CD4-positive, CD25-positive, alpha-beta regulatory T cell (primary cell): Measurements from ENCODE around the gene TPM1. TPM values are rescaled to one million over a fixed set of nuclear protein-coding genes. Genes with fewer than 3 reads are reported as not detected.

ENCODE experiments used
- ATAC-seq, 2 donors: fragments of 150-1000 bp; cut with Tn5 transposase; one replicate each; pipeline ENCODE4 v1.10.0; 2021; ENCODE audit warnings: low read depth in 2 of 2, moderate number of reproducible peaks in 2 of 2, moderate library complexity in 1 of 2
- DNase-seq, 3 donors: peaks; one replicate each; pipeline versions ENCODE4 v3.0.0 to v3.0.0-alpha.2; 2012 to 2022; ENCODE audit warnings: mixed read lengths in 1 of 3
- H3K27ac ChIP-seq: one replicate; pipeline ENCODE4 v1.7.0; 2013; ENCODE audit warnings: mild to moderate bottlenecking, low read length; ENCODE audit not compliant: insufficient read depth, poor library complexity, severe bottlenecking
- H3K27me3 ChIP-seq: one replicate; pipeline ENCODE4 v1.7.0; 2013; ENCODE audit warnings: low read length; ENCODE audit not compliant: control insufficient read depth, insufficient read depth
- H3K36me3 ChIP-seq: one replicate; pipeline ENCODE4 v1.7.0; 2013; ENCODE audit warnings: mild to moderate bottlenecking, low read length, moderate library complexity; ENCODE audit not compliant: control insufficient read depth, insufficient read depth
- H3K4me1 ChIP-seq: 2 replicates; pipeline ENCODE4 v1.7.0; 2013; ENCODE audit warnings: mild to moderate bottlenecking, low read length; ENCODE audit not compliant: insufficient read depth, control insufficient read depth, poor library complexity, severe bottlenecking
- H3K4me3 ChIP-seq: one replicate; pipeline ENCODE4 v1.7.0; 2013; ENCODE audit warnings: low read depth, mild to moderate bottlenecking, low read length, moderate library complexity
- H3K9me3 ChIP-seq, 2 experiments: 1 replicate in 1 of 2; 2 replicates in 1 of 2; pipeline ENCODE4 v1.7.0; 2013; ENCODE audit warnings: low read length in 2 of 2, mild to moderate bottlenecking in 1 of 2, moderate library complexity in 1 of 2; ENCODE audit not compliant: control insufficient read depth in 2 of 2
- H3K27ac Mint-ChIP-seq, 3 donors: one replicate each; pipeline ENCODE4 v1.8.0; 2020 to 2022; ENCODE audit warnings: mild to moderate bottlenecking in 3 of 3, mixed read lengths in 3 of 3, moderate library complexity in 2 of 3
- H3K27me3 Mint-ChIP-seq: one replicate; pipeline ENCODE4 v1.8.0; 2022; ENCODE audit warnings: mild to moderate bottlenecking, mixed read lengths
- H3K36me3 Mint-ChIP-seq: one replicate; pipeline ENCODE4 v1.8.0; 2020; ENCODE audit warnings: mixed read lengths
- H3K4me1 Mint-ChIP-seq, 4 donors: one replicate each; pipeline ENCODE4 v1.8.0; 2020 to 2022; ENCODE audit warnings: mixed read lengths in 4 of 4, mild to moderate bottlenecking in 1 of 4
- H3K4me3 Mint-ChIP-seq, 4 donors: one replicate each; pipeline ENCODE4 v1.8.0; 2020 to 2022; ENCODE audit warnings: mild to moderate bottlenecking in 4 of 4, mixed read lengths in 4 of 4, moderate library complexity in 3 of 4
- H3K9me3 Mint-ChIP-seq, 7 donors: one replicate each; pipeline ENCODE4 v1.8.0; 2020 to 2022; ENCODE audit warnings: mixed read lengths in 7 of 7, mild to moderate bottlenecking in 3 of 7, moderate library complexity in 2 of 7
- polyA plus RNA-seq, 4 donors: library from polyadenylated mRNA; unstranded; fragments of 300-500 nt; fragmentation: Illumina TruSeq; gene quantifications; one replicate each; pipeline ENCODE4 v1.2.3, GENCODE V29; 2021
- total RNA-seq: library from RNA; stranded (reverse); gene quantifications from one replicate; pipeline ENCODE4 v1.2.3, GENCODE V29; 2022

Gene TPM1
- total and polyA plus RNA-seq, 5 donors from 2014 or later = 7.2 to 12.1 (median 11.0) TPM

- H3K4me3 Mint-ChIP-seq = no peak overlapping the region
- no peaks in the 10 kb centered on the region for H3K9me3 ChIP-seq
- no peak overlapping the region for H3K27ac Mint-ChIP-seq
- H3K4me1 ChIP-seq = no peaks in the 10 kb centered on the region
- no peaks in the 10 kb centered on the region for H3K36me3 Mint-ChIP-seq
- no peak overlapping the region for H3K27ac ChIP-seq
- DNase-seq (no peak), ATAC-seq (no peak)
- H3K4me1 Mint-ChIP-seq = no peaks in the 10 kb centered on the region
- H3K4me3 ChIP-seq = no peak overlapping the region
- H3K27me3 Mint-ChIP-seq = peaks cover 17% of the 10 kb centered on the region
- no peaks in the 10 kb centered on the region for H3K9me3 Mint-ChIP-seq
- no peaks in the 10 kb centered on the region for H3K27me3 ChIP-seq
- H3K36me3 ChIP-seq = no peaks in the 10 kb centered on the region
Measured at GRCh38 chr15:63075984-63076713, 33.6 kb downstream of the TPM1 start.

GRCh38 chr15:63076714-63077046, 34.1 kb downstream of the TPM1 start:
- ATAC-seq (no peak), DNase-seq (no peak)
- Mint-ChIP-seq H3K27ac (no peak overlapping the region), H3K9me3 (no peaks in the 10 kb centered on the region), H3K27me3 (peaks cover 17% of the 10 kb centered on the region), H3K36me3 (no peaks in the 10 kb centered on the region), H3K4me1 (no peaks in the 10 kb centered on the region), H3K4me3 (no peak overlapping the region)
- H3K27me3 ChIP-seq = no peaks in the 10 kb centered on the region
- H3K4me3 ChIP-seq = no peak overlapping the region
- H3K27ac ChIP-seq = no peak overlapping the region
- H3K4me1 ChIP-seq = no peaks in the 10 kb centered on the region
- no peaks in the 10 kb centered on the region for H3K36me3 ChIP-seq
- H3K9me3 ChIP-seq = no peaks in the 10 kb centered on the region

- H3K27me3 ChIP-seq = no peaks in the 10 kb centered on the region
- Mint-ChIP-seq H3K27me3 (peaks cover 17% of the 10 kb centered on the region), H3K36me3 (no peaks in the 10 kb centered on the region), H3K27ac (no peak overlapping the region), H3K4me1 (no peaks in the 10 kb centered on the region), H3K4me3 (no peak overlapping the region), H3K9me3 (no peaks in the 10 kb centered on the region)
- DNase-seq (no peak), ATAC-seq (no peak)
- no peaks in the 10 kb centered on the region for H3K4me1 ChIP-seq
- no peaks in the 10 kb centered on the region for H3K36me3 ChIP-seq
- H3K9me3 ChIP-seq = no peaks in the 10 kb centered on the region
- no peak overlapping the region for H3K4me3 ChIP-seq
- no peak overlapping the region for H3K27ac ChIP-seq
Measured at GRCh38 chr15:63077952-63078351, 35.4 kb downstream of the TPM1 start.

- ATAC-seq = no peak
- no peaks in the 10 kb centered on the region for H3K27me3 ChIP-seq
- H3K36me3 ChIP-seq = no peaks in the 10 kb centered on the region
- DNase-seq = no peak
- Mint-ChIP-seq H3K4me3 (no peak overlapping the region), H3K27ac (no peak overlapping the region), H3K27me3 (peaks cover 17% of the 10 kb centered on the region), H3K9me3 (no peaks in the 10 kb centered on the region), H3K36me3 (no peaks in the 10 kb centered on the region), H3K4me1 (no peaks in the 10 kb centered on the region)
- no peaks in the 10 kb centered on the region for H3K4me1 ChIP-seq
- no peaks in the 10 kb centered on the region for H3K9me3 ChIP-seq
- H3K27ac ChIP-seq = no peak overlapping the region
- H3K4me3 ChIP-seq = no peak overlapping the region
Measured at GRCh38 chr15:63079947-63080626, 37.5 kb downstream of the TPM1 start.

GRCh38 chr15:63080634-63081250, 38.2 kb downstream of the TPM1 start:
- peaks cover 17% of the 10 kb centered on the region for H3K27me3 Mint-ChIP-seq
- Histone ChIP-seq H3K4me1 (no peaks in the 10 kb centered on the region), H3K27me3 (no peaks in the 10 kb centered on the region), H3K9me3 (no peaks in the 10 kb centered on the region), H3K4me3 (no peak overlapping the region), H3K27ac (no peak overlapping the region), H3K36me3 (no peaks in the 10 kb centered on the region)
- ATAC-seq (no peak), DNase-seq (no peak)
- no peaks in the 10 kb centered on the region for H3K4me1 Mint-ChIP-seq
- no peaks in the 10 kb centered on the region for H3K36me3 Mint-ChIP-seq
- H3K4me3 Mint-ChIP-seq = no peak overlapping the region
- H3K9me3 Mint-ChIP-seq = no peaks in the 10 kb centered on the region
- H3K27ac Mint-ChIP-seq = no peak overlapping the region

- no peaks in the 10 kb centered on the region for H3K4me1 ChIP-seq
- H3K4me3 Mint-ChIP-seq = no peak overlapping the region
- H3K4me1 Mint-ChIP-seq = no peaks in the 10 kb centered on the region
- ATAC-seq (no peak), DNase-seq (no peak)
- no peak overlapping the region for H3K4me3 ChIP-seq
- H3K9me3 ChIP-seq = no peaks in the 10 kb centered on the region
- H3K27ac ChIP-seq = no peak overlapping the region
- no peak overlapping the region for H3K27ac Mint-ChIP-seq
- H3K36me3 ChIP-seq = no peaks in the 10 kb centered on the region
- no peaks in the 10 kb centered on the region for H3K36me3 Mint-ChIP-seq
- H3K9me3 Mint-ChIP-seq = no peaks in the 10 kb centered on the region
- H3K27me3 Mint-ChIP-seq = peaks cover 12% of the 10 kb centered on the region
- H3K27me3 ChIP-seq = no peaks in the 10 kb centered on the region
Measured at GRCh38 chr15:63082366-63082765, 39.8 kb downstream of the TPM1 start.

- ATAC-seq (no peak), DNase-seq (no peak)
- Histone ChIP-seq H3K36me3 (no peaks in the 10 kb centered on the region), H3K27ac (no peak overlapping the region), H3K9me3 (no peaks in the 10 kb centered on the region), H3K27me3 (no peaks in the 10 kb centered on the region), H3K4me1 (no peaks in the 10 kb centered on the region), H3K4me3 (no peak overlapping the region)
- no peaks in the 10 kb centered on the region for H3K9me3 Mint-ChIP-seq
- no peaks in the 10 kb centered on the region for H3K36me3 Mint-ChIP-seq
- H3K27ac Mint-ChIP-seq = no peak overlapping the region
- H3K4me3 Mint-ChIP-seq = no peak overlapping the region
- H3K27me3 Mint-ChIP-seq = peaks cover 12% of the 10 kb centered on the region
- H3K4me1 Mint-ChIP-seq = no peaks in the 10 kb centered on the region
Measured at GRCh38 chr15:63083044-63083443, 40.5 kb downstream of the TPM1 start.

GRCh38 chr15:63083541-63083940, 41.0 kb downstream of the TPM1 start:
- H3K9me3 ChIP-seq = no peaks in the 10 kb centered on the region
- no peaks in the 10 kb centered on the region for H3K27me3 ChIP-seq
- H3K27me3 Mint-ChIP-seq = peaks cover 10% of the 10 kb centered on the region
- H3K27ac Mint-ChIP-seq = no peak overlapping the region
- H3K4me3 Mint-ChIP-seq = no peak overlapping the region
- DNase-seq (no peak), ATAC-seq (no peak)
- H3K36me3 Mint-ChIP-seq = no peaks in the 10 kb centered on the region
- no peak overlapping the region for H3K4me3 ChIP-seq
- H3K27ac ChIP-seq = no peak overlapping the region
- H3K36me3 ChIP-seq = no peaks in the 10 kb centered on the region
- no peaks in the 10 kb centered on the region for H3K4me1 Mint-ChIP-seq
- no peaks in the 10 kb centered on the region for H3K9me3 Mint-ChIP-seq
- H3K4me1 ChIP-seq = no peaks in the 10 kb centered on the region
